GM18519 (cell line): Measurements from ENCODE around the gene HNRNPA0.

Experiments used
- ATAC-seq: cut with Tn5 transposase; IDR thresholded peaks from one replicate; pipeline ENCODE4 v1.9.1; 2021; ENCODE audit warnings: mild to moderate bottlenecking, moderate library complexity; ENCODE audit not compliant: unreplicated experiment, low FRiP score

Gene HNRNPA0

GRCh38 chr5:137754961-137755762 is 999 bp upstream of the HNRNPA0 start:
- ATAC-seq: no peak

GRCh38 chr5:137753691-137754187 is 424 bp downstream of the HNRNPA0 start:
- no peak for ATAC-seq

- ATAC-seq: no peak
Observed at GRCh38 chr5:137752905-137753690, 1.1 kb downstream of the HNRNPA0 start.

- no peak for ATAC-seq
Observed at GRCh38 chr5:137751869-137752491, 2.2 kb downstream of the HNRNPA0 start.

- ATAC-seq: no peak
Observed at GRCh38 chr5:137750436-137750835, 3.7 kb downstream of the HNRNPA0 start.

- ATAC-seq: no peak
Observed at GRCh38 chr5:137747848-137748247, 6.3 kb downstream of the HNRNPA0 start.

- ATAC-seq: no peak
Observed at GRCh38 chr5:137743031-137743640, 11.0 kb downstream of the HNRNPA0 start.

GRCh38 chr5:137741718-137742117 is 12.4 kb downstream of the HNRNPA0 start:
- ATAC-seq: no peak

- ATAC-seq: no peak
Observed at GRCh38 chr5:137739737-137740136, 14.4 kb downstream of the HNRNPA0 start.

GRCh38 chr5:137738947-137739346 is 15.2 kb downstream of the HNRNPA0 start:
- no peak for ATAC-seq

GRCh38 chr5:137737349-137738131 is 16.6 kb downstream of the HNRNPA0 start:
- no peak for ATAC-seq

GRCh38 chr5:137736496-137736895 is 17.7 kb downstream of the HNRNPA0 start:
- no peak for ATAC-seq

- ATAC-seq: no peak
Observed at GRCh38 chr5:137735555-137736284, 18.4 kb downstream of the HNRNPA0 start, which contains the start of gene KLHL3. Gene KLHL3 (minus strand): TSS chr5:137736089. CDS start chr5:137735646, 443 bp downstream.

- ATAC-seq: no peak
Observed at GRCh38 chr5:137734962-137735554, 19.1 kb downstream of the HNRNPA0 start.

GRCh38 chr5:137734331-137734730 is 19.8 kb downstream of the HNRNPA0 start:
- ATAC-seq: no peak

- ATAC-seq: no peak
Observed at GRCh38 chr5:137733922-137734321, 20.2 kb downstream of the HNRNPA0 start.

GRCh38 chr5:137733006-137733405 is 21.2 kb downstream of the HNRNPA0 start:
- no peak for ATAC-seq

GRCh38 chr5:137731176-137731575 is 23.0 kb downstream of the HNRNPA0 start:
- no peak for ATAC-seq

GRCh38 chr5:137730336-137730735 is 23.8 kb downstream of the HNRNPA0 start:
- ATAC-seq: no peak
